Measurements from ENCODE around the gene SSC4D.
"Not testable (repeated sequence)": the region's sequence is repeated elsewhere in the genome, so short reads cannot be mapped to it uniquely, and the experiment has no call there.

SSC4D gene

DNA sequence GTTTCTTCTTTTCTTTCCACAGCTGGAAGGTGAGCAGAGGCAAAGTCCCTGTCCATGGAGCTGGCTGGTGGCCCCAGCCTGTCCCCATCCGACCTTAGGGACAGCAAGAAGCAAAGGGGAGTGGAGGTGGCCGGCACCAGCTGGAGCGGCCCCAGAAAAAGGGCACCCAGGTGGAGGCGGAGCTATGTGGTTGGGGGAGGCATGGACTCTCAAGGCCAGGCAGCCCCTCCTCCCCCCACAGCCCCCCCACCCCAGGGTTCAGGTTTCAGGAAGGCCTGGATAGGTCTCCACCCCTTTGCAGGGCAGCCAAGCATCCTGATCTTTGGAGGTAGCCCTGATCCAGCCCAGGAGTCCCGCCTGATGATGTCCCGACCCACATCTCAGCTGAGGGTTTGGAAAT is at the start of gene SSC4D:
Gene SSC4D, minus strand, starts transcription at position 161 of the 400 bp plus-strand sequence. CDS start 5,258 bp downstream, outside the sequence.
- no peak for DNase-seq

GRCh38 chr7:76458504-76458903 is 49.0 kb upstream of the SSC4D start:
- not testable (repeated sequence) for DNase-seq

DNA sequence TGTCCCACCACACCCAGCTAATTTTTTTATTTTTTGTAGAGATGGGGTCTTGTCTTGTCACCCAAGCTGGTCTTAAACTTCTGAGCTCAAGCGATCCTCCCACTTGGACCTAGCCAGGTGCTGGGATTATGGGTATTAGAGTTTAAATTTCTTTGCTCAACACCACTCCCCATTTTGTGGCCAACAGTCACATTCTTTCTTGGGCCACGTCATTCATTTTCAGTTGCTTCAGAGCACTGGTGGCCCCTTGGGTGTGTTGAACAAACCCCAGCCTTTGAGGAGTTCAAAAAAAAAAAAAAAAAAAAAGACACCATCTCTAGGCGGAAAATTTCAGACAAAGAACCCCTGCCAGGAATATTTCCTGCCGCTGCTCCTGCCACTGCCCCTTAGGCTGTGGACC is 47.5 kb upstream of the SSC4D start:
- DNase-seq = not testable (repeated sequence)

DNA sequence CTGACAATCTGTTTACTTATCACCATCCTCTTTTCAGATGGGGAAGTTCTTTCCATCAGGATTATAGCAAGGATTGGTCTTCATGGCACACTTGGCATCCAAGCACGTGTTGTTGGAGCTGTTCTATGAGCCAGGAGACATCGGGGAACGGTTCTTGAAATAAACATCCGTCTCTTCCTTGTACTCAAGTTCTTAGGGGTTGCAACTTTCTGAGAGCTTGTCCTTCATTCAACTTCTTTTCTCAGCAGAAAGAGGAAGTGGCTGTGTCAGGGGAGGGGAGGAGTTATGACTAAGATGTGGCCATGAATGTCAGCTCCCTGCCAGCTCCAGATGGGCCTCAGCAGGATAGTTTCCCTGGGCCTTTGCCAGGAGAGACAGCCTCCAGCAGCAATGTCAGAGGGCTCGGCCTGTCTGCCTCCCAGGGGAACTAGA is 36.1 kb upstream of the SSC4D start:
- DNase-seq = not testable (repeated sequence)

GRCh38 chr7:76443846-76444245 is 34.3 kb upstream of the SSC4D start:
- DNase-seq = not testable (repeated sequence)

- not testable (repeated sequence) for DNase-seq
Observed at GRCh38 chr7:76442664-76443446, 33.4 kb upstream of the SSC4D start.

DNA sequence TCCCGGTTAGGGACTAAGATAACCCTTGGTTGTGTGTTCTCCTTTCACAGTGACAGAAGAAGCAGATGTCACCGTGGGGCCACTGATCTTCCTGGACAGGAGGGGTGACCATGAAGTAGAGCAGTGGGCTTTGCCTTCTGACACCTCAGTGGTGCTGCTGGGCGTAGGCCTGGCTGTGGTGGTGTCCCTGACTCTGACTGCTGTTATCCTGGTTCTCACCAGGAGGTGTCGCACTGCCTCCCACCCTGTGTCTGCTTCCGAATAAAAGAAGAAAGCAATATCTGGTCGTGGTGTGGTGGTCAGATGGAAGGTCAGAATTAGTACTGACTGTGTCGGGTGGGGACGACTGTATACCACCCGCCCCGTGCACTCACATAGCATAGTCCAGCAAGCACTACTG is 32.3 kb upstream of the SSC4D start:
- not testable (repeated sequence) for DNase-seq

- DNase-seq = not testable (repeated sequence)
Observed at GRCh38 chr7:76440404-76440803, 30.9 kb upstream of the SSC4D start.

DNA sequence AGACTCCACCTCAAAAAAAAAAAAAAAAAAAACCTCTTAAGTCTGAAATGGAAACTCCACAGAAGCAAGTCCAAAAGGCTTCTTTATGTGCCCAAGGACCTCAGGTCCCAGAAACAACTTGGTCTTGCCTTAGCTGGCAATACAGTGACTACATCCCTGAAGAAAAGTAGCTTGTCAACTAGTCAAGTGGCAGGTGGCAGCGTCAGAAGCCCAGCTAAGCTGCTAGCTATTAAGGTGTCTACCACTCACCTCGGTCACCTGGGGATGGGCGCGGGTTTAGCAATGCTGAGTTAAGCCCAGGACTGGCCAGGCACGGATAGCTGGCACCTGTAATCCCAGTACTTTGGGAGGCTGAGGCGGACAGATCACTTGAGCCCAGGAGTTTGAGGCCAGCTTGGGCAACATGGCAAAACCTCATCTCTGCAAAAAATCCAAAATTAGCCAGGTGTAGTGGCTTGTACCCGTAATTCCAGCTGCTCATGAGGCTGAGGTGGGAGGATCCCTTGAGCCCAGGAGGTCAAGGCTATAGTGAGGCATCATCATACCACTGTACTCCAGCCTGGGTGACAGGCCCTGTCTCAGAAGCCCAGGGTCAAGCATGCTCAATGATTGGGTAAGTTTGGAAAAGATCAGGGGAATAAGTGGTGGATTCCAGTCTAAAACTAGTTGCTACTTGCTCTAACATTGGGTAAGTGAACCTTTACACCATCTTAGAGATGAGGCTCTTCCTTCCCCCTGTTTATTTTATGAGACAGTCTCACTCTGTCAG is 29.8 kb upstream of the SSC4D start:
- not testable (repeated sequence) for DNase-seq

- DNase-seq = peak; percentile 58
Observed at GRCh38 chr7:76437873-76438272, 28.4 kb upstream of the SSC4D start.

DNA sequence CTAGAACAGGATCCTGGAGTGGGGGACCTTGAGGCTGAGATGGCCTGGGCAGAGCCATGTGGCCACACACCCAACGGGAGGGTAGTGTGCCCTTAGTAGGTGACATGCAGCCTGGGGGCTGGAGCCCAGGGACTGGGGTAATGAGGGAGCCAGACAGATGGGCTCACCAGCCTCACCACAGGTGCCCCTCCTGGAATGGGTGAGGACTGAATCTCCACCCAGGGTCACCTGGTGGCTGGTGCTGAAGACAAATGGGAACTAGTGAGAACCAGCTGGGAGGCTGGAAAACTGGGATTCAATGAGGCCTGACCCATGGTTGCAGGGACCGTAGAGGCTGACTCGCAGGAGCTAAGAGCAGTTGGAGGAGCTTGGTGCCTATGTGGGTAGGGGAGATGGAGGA is 21.3 kb upstream of the SSC4D start:
- no peak for DNase-seq

DNA sequence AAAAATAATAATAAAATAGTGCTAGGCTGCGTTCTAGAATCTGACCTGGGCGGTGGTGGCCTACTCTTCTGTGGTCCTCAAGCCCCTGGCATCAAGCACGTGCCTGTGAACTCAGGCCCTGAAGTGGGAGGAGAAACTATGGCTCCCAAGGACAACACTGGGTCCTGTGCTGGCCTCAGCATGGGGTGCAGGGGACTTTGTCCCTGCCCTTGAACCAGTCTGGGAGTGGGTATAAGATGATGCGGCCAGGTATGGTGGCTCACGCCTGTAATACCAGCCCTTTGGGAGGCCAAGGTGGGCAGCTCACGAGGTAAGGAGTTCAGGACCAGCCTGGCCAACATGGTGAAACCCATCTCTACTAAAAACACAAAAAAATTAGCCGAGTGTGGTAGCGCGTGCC is 20.7 kb upstream of the SSC4D start:
- no peak for DNase-seq

DNA sequence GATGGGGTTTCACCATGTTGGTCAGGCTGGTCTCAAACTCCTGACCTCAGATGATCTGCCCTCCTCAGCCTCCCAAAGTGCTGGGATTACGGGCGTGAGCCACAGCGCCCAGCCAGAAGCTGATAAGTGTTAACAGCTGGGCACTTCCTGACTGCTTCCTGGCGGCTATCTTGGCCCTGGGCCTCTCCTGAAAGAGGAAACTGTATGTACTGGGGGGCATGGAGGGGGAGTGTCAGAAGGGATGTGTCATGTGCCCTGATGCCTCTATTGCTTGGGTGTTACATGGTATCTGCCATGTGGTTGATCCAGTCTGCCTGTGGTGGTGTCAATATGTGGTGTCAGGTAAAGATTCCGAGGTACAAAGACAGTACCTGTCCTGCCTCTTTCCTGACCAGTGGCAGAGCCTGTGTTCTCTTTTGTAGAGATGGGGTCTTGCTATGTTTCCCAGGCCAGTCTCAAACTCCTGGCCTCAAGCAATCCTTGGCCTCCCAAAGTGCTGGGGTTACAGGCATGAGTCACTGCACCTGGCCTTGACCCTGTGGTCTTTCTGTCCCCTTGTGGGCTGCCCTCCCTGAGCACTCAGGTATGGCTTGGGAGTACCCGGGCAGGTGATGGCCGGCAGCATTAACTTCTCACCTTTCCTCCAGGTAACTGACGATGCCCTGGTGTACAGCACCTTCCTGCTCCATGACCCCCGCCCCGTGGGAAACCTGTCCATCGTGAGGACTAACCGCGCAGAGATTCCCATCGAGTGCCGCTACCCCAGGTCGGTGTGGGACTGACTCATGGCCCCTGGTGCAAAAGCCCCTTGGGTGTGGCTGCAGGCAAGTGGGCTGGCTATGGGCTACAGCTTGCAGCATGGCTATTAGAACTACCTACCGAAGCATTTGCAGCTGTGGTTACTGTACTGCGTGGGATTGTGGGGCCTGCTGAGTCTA is 19.6 kb upstream of the SSC4D start:
- no peak for DNase-seq

GRCh38 chr7:76428149-76428823 is 18.8 kb upstream of the SSC4D start:
- DNase-seq = no peak

DNA sequence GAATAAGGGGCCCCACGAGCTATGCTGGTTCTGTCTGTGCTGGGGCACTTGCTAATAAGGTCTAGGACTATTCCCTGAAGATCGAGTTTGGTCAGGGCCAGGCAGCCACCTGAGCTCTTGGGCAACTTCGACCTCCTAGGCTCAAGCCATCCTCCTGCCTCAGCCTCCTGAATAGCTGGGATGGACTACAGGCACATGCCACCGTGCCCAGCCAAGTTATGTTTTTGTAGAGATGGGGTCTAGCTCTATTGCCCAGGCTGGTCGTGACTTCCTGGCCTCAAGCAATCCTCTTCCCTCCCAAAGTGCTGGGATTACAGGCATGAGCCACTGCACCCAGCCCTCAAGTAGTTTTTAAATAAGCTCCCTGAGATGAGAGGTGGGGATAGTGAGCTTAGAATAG is 18.1 kb upstream of the SSC4D start:
- DNase-seq = no peak

DNA sequence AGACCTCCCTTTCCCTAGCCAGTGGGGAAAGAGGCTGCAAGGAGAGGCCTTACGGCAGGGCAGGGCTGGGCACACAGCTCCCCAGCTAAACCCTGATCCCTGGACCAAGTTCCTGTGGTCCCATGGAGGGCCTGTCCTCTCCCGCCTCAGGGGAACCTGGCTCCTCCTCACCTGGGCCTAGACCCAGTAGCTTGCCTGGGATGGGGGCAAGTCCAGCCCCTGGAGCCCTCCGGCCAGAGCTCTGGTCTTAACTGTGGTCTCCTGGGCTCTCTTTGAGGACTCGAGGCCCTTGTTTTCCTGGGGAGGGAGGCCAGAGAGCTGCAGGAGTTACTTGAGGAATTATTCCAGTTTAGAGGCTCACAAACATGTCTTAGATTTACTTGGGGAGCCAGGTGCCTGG is 16.7 kb upstream of the SSC4D start:
- DNase-seq = no peak

DNA sequence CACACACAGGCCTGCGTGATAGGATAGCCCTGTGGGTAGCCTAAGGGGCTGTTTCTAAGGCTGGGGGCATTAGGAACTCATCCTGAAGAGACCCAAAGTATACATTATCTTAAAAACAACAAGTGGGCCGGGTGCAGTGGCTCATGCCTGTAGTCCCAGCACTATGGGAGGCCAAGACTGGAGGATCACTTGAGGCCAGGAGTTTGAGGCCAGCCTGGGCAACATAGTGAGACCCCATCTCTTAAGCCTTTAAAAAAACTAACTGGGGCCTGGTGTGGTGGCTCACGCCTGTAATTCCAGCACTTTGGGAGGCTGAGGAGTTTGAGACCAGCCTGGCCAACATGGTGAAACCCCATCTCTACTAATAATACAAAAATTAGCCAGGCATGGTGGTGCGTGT is 16.1 kb upstream of the SSC4D start:
- DNase-seq = not testable (repeated sequence)

- no peak for DNase-seq
Observed at GRCh38 chr7:76425156-76425555, 15.7 kb upstream of the SSC4D start.

DNA sequence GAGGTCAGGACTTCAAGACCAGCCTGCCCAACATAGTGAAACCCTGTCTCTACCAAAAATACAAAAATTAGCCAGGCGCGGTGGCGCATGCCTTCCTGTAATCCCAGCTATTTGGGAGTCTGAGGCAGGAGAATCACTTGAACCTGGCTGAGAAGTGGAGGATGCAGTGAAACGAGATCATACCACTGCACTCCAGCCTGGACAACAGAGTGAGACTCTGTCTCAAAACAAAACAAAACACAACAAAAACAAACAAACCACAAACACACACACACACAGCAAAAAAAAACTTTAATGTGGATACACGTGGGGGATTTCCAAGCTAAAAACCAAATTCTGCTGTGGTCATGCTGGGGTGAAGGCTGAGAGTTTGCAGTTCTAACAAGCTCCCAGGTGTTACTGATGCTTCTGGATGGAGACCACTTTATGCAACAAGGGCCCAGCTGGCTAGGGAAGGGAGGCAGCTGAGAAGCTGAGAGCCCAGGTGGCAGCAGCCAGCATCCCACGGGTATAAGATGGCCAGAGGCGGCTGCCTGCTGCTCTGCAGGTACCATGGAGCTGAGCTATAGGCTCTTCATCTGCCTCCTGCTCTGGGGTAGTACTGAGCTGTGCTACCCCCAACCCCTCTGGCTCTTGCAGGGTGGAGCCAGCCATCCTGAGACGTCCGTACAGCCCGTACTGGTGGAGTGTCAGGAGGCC is 15.1 kb upstream of the SSC4D start, which contains the start of gene ZP3:
Gene ZP3, plus strand, starts transcription at position 538 of the 699 bp plus-strand sequence. Its CDS starts 15 bp downstream, at position 553.
- no peak for DNase-seq

DNA sequence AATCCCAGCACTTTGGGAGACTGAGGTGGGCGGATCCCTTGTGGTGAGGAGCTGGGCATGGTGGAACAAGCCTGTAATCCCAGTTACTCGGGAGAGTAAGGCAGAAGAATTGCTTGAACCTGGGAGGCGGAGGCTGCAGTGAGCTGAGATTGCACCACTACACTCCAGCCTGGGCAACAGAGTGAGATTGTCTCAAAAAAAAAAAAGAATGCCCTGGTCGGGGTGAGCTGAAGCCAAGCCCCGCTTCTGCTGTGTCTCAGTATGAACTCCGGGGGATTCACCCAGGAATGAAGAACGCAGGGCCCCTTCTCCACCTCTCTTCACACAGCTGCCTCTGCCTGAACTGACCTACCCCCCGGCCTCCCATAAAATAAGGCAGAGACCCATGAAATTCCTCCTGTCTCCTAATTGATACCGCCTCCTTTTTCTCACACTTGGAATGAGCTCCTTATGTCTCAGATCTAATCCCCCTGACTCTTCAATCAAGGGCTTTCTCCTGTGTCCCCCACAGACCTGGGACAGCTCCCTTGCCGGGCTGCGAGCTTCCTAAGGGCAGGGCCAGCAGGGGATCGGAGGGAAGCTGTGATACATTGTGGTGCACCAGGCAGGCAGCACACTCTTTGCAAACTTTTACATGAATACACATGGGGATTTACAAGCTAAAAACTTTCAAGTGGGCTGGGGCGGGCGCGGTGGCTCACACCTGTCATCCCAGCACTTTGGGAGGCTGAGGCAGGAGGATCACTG is 14.3 kb upstream of the SSC4D start:
- no peak for DNase-seq

DNA sequence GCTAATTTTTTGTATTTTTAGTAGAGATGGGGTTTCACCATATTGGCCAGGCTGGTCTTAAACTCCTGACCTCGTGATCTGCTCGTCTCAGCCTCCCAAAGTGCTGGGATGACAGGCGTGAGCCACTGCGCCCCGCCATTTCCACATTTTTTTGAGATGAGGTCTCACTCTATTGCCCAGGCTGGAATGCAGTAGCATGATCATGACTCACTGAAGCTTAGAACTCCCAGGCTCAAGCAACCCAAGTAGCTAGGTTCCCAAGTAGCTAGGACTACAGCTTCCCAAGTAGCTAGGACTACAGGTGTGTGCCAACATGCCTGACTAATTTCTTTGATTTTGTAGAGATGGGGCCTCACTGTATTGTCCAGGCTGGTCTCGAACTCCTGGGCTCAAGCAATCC is 11.6 kb upstream of the SSC4D start:
- DNase-seq = not testable (repeated sequence)

All from stimulated activated CD4-positive, alpha-beta T cell treated with anti-CD3 and anti-CD28 coated beads, Interleukin-1b, Interleukin-23, amount 100 ng/mL, for 48 hours (primary cell).